Retina (tissue), 1 donor: ENCODE data around the gene SLC22A8.
"Not testable (repeated sequence)": the region's sequence is repeated elsewhere in the genome, so short reads cannot be mapped to it uniquely, and the experiment has no call there.

ENCODE experiments used
- DNase-seq: peaks from one replicate; pipeline ENCODE4 v3.0.0-alpha.2; 2016

Gene SLC22A8

DNA sequence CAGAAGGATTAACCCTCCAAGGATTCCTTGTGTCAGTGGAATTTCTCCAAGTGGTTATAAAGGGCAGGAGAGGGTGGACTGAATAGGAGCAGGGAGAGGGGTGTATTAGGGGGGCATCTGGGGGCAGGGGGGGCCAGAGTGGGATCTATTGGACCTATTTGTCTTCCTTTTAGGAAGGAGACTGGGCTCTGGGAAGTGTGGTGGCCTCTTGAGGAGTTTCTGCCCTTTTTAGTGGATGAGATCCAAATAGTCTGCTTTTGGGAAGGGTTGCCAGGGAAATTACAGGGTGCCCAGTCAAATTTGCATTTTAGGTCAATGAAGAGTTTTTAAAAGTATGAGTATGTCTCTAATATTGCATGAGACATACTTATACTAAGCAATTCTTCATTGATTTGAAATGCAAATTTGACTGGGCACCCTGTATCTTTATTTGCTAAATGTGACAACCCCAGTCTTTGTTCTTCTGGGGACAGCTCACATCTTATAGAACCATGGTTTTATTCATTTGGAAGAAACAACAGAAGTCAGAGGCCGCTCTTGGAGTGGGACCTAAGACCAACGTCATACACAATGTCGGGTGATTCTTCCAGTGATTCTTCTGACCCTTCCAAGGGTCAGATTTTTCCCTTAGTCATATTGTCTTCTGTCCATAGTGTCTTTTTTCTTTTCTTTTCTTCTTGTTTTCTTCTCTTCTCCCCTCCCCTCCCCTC lies 30.4 kb downstream of the SLC22A8 start:
- DNase-seq = no peak

DNA sequence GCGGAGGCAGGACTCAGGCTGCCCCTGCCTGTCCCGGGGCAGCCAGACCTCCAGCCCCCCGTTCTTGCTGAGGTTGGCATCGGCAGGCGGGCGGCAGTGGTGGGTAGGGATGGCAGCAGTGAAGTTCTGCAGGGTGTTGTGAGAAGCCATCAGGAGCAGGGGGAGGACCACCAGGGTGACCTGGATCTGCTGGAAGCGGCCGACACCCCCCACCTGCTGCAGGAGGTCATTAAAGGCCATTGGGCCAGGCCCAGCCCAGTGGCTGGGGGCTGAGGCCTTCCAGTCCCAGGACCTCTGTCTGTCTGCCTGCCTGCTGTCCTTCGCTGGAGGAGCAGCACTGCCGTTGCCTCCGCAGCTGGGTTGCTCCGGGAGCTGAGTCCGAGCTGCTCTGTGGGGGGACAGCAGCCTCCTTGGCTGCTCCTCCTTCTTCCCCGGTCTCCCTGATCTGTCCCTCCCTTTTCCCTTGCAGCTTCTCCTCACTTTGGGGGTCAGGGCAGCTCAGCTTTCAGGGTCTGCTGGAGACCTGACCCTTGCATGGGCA lies 31.1 kb downstream of the SLC22A8 start, which contains the start of gene SLC22A6:
Gene SLC22A6 (minus strand): TSS at position 517 of the 541 bp plus-strand sequence. CDS start 277 bp downstream, at position 240.
- DNase-seq = no peak

DNA sequence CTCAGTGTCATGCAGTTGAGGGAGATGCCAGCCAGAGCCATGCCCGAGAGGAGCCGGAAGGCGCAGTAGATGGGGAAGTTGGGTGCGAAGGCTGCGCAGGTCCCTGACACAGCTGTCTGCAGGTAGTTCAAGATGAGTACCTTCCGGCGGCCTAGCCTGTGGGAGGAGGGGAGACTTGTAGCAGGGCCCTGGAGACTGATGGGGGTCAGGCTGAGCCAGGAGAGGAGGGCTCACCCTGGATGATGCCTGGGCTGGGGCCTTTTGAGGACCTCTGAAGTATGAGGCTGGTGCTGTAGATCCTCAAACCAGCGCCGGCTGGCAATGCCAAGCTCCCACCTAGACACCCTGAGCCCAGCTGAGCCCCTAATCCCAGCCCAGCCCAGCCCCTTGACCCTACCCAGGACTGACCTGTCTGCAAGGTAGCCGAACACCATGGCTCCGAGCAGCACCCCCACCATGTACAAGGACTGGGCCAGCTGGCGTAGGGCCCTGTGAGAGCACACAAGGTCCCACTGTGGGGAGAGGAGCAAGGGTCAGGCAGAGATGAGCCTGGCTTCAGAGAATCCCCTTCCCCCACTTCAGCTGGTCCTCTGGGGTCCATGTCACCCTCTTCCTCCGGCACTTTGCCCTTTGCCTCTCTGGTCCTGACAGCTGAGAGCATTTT lies 32.0 kb downstream of the SLC22A8 start:
- no peak for DNase-seq

DNA sequence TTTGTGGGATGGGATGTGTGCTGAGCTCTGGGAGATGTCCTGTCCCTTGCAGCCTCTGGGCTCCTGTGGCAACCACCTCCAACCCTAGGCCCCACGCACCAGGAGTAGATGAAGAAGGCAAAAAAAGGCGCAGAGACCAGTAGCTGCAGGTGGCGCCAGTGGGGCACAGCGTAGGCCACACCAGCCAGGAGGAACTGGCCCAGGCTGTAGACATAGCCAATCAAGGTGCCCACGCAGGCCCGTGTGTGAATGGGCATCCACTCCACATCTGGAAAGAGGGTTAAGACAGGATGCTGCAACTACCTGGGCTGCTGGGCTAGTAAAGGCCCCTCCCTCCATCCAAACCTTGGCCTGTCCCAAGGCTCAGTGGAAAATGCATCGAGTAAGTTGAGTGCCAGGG lies 33.9 kb downstream of the SLC22A8 start:
- DNase-seq = no peak

DNA sequence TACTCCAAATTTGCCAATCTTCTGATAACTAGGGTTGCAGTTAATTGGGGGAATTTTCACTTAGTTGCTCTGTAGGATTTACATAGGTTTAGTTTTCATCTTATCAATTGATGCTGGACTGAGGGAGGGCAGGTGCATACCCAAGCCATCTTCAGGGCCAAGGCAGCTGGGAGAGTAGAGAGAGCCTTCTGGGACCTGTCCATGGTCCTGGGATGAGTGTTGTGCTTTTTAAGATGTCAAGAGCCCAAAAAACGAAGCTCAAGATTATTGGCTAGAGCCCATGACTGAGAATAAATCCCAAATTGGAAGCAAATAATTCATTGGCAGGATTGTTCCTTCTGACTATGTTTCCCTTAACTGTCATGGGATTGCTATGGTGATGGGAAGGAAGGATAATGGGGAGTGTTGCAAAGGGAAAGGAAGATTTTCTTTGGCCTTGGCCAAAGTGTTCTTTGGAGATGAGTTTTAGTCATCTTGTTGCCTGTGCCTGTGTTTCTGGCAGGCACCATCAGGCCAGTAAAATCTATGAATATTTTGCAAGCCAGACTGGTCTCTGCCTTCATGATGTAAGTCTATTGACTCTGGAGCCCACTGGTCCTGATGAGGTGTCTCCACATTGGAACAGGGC lies 35.4 kb downstream of the SLC22A8 start:
- no peak for DNase-seq

DNA sequence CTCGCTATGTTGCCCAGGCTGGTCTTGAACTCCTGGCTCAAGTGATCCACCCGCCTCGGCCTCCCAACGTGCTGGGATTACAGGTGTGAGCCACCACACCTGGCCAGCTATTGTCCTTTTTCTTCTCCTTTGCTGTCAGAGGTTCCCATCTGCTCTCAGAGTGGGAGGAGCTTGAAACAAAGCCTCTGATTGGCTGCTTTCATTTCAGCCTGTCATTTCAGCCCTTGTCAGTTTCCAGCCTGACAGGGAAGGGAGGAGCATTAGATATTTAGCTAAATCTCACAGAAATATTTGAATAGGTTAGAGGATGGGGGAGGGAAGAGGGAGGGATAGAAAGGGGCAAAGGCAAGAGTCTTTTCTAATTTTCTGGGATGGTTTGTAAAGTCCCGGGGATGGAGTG lies 39.5 kb downstream of the SLC22A8 start:
- no peak for DNase-seq

DNA sequence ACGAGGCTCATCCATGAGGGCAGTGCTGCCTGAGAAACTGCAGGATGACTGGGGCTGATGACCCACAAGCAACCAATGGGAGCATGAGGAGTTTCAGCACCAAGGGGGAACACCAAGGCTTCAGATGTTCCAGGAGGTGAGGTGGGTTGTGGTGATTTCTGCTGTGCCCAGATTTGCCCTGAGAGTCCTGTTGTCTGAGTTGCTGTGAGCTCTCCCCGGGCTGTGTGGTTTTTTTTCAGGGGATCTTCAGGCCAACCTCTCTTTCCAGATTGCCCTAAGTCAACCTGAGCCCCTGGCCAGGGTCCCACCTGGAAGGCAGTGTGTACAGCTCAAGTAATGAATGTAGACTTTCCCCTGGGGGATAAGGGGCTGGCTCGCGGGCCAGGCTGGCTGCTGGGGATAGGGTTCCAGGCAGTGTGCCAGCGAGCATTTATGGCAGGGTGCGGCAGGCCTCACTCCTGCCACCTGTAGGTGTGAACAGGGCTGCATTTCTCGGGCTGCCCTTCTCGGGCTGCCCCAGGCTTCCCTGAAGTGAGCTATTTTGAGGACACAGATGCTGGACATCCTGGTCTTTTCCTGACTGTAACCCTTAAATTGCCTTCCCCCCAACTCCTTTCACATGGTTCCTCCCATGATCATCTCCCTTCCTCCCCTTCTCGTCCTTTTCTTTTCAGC lies 40.7 kb downstream of the SLC22A8 start:
- peak; percentile 20 for DNase-seq

DNA sequence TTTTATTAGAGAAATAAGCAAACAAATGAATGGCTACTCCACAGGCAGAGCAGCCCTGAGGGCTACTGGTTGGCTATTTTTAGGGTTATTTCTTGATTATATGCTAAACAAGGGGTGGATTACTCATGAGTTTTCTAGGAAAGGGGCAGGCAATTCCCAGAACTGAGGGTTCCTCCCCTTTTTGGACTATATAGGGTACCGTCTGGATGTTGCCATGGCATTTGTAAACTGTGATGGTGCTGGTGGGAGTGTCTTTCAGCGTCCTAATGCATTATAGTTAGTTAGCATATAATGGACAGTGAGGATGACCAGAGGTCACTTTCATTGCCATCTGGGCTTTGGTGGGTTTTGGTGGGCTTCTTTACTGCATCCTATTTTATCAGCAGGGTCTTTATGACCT lies 50.1 kb downstream of the SLC22A8 start:
- DNase-seq = no peak

DNA sequence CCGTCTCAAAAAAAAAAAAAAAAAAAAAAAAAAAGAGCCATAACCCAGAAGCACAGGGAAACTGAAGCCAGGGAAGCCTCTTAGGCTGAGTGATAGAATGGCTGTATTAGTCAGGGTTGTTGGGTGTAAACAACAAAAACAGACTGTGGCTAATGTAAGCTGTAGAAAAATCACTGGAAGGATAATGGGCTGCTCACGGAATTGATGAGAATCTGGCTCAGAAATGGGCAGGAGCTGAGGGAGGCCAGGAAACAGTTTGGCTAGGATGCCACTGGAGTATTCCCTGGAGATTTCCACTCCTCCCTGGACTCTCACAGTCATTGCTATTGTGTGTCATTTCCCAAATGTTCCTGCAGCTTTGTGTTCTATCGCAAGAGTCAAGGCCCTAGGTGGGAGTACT lies 53.2 kb downstream of the SLC22A8 start:
- no peak for DNase-seq

DNA sequence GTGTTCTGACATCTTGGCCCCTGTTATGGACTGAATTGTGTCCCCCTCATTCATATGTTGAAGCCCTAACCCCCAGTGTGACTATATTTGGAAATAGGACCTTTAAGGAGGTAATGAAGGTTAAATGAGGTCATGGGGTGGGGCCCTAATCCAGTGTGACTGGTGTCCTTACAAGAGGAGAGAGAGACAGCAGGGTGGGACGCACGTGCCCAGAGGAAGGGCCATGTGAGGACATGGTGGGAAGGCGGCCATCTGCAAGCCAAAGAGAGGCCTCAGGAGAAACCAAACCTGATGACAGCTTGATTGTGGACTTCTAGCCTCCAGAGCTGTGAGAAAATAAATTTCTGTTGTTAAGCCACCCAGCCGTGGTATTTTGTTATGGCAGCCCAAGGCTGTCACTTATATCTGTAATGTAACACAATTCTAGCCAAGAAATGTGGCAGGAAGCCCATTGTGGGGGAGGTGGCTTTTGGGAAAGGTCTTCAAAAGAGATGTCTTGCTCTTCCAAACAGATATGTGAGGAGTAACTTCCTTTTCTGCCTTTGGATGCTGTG lies 54.5 kb downstream of the SLC22A8 start:
- no peak for DNase-seq

DNA sequence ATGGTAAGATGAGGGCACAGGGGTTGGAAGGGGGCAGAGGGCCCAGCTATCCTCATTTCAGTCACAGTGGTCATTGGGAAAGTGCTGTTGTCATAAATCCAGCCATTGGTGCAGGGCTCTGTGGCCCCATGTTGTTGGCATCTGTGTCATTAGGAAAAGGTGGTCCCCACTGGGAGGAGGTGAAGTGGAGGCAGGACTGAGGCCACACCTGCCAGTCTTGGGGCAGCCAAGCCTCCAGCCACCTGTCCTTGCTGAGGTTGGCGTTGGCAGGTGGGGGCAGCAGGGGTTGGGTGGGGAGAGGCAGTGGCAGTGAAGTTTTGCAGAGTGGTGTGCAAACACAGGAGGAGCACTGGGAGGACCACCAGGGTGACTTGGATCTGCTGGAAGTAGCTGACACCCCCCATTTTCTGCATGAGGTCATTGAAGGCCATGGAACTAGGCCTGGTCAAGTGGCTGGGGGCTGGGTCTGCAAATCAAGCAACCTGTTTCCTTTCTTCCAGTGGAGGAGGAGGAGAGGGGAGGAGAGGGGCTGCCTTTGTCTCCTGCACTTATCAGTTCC lies 56.1 kb downstream of the SLC22A8 start:
- DNase-seq = no peak

DNA sequence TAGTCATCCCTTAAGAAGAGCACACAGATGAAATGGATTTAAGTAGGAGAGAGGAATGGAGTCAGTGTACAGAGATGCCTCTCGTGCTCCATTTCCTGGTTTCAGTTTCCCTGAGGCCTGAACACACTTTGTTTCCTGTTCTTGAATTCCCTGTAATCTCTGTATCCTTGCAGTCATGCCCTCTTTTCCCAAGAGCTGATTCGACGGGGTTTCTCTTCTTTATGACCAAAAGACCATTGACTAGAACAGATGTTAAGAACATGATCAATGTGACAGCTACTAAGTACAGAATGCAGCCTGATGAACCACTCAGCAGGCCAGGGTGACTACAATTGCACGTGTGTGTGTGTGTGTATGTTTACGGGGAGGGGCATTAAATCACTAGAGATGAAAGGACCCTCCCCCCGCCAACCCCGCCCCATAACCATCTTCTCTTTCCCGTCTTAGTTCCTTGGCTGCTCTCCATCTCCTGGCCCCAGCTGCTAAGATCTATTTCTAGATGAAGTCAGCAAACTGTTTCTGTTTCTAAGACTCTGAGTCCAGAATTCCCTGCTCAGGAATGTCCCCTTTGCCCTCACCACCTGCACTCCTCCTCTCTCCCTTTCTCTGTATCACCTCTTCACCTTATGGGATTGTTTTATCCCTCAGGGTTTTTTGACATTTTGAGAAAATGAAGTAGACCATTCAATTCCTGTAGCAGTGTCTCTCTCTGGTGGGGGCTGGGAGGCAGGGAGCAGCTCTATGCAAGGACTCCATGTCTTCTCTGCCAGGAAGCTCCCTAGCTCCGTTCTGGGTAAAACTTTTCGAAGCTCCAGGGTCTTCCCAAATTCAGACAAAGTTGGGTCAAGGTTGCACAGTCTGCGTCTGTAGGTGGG lies 56.9 kb downstream of the SLC22A8 start:
- DNase-seq = peak; percentile 8

DNA sequence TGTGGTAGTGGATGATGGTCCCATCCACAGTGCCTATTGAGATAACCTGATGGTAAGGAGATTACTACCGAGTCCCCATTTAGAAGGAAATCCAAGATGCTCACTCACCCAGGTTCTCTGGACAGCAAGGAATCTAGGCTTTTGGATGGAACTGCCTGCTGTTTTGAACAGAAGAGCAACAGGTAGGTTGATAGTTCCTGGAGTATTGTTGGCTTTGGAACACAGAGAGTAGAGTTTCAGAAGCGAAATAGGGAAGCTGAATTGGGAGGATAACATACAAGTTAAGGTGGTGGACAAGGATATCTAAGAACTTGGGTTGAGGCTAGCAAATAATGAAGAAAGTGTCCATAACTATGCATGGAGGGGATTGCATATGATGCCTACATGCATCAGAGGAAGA lies 58.5 kb downstream of the SLC22A8 start:
- DNase-seq = no peak

DNA sequence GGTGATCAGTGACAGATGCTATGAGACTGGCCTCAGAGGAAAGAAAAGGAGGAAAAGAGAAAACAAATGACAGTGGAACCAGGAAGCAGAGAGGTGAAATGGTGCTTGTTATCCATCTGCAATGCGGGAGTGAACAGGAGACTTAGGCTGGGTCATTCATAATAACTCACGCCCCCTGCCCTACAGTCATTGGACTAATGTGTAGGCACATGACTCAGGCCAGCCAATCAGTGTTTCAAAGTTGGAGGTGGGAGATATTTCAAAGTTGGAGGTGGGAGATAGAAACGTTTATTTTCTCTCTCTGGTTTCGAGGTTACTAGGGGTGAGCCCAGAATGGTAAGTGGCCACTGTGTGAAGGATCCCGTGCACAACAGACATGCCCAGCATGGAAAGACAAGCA lies 61.2 kb downstream of the SLC22A8 start:
- DNase-seq = no peak

DNA sequence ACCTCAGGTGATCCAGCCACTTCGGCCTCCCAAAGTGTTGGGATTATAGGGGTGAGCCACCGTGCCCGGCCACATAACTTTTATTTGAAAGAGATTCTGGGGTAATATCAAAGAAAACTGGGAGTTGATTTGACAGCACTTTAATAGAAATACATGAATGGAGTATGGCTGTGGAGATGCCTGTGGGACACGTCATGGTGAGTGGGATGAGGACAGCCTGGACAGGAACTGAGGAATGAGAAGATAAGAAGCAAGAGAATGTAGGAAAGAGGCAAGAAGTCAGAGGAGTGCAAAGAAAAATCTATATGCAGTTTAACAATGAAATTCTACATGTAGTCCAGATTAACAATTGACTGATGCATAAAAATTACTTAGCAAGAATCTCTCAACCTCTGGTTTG lies 61.8 kb downstream of the SLC22A8 start:
- no peak for DNase-seq

DNA sequence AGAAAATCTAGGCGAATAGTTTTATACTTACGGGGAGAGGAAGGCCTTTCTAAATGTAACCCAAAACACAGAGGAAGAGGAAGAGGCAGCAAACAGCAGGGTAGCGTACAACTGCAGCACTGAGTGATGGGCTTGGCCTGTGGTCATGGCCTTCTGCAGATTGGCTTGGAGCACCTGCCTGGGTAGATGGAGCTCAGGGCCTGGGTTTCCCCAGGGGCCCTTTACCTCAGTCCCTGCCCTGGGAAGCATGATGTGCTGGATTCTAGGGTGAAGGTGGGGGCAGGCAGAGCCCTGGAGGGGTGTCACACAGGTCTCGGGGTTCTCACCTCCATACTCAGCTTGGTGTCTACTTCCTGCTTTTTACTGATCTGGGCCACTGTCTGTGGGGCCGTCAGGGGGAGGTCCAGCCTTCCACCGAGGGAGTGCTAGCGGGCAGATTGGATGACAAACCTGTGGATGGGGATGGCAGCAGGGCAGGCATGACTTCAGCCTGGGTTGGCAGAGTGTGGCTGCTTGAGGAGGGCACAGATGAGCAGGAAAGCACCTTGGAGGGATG lies 66.8 kb downstream of the SLC22A8 start:
- DNase-seq = no peak

DNA sequence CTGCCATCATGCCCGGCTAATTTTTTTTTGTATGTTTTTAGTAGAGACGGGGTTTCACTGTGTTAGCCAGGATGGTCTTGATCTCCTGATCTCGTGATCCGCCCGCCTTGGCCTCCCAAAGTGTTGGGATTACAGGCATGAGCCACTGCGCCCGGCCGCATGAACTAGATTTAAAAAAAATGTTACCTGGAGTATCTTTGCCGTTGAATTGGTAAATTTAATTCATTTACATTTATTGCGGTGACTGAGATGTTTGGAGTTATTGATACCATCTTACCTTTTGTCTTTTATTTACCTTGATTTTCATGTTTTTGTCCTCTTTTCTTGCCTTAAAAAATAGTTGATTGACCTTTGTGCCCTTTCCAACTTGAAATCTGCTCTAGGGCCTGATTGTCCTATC lies 70.1 kb downstream of the SLC22A8 start:
- not testable (repeated sequence) for DNase-seq
